Measurements from ENCODE around the gene NPAS2. TPM values are rescaled to one million over a fixed set of nuclear protein-coding genes. Genes with fewer than 3 reads are reported as not detected.

NPAS2 gene
- total RNA-seq, 2 donors from 2014 or later: 29.2 to 50.8 TPM

DNA sequence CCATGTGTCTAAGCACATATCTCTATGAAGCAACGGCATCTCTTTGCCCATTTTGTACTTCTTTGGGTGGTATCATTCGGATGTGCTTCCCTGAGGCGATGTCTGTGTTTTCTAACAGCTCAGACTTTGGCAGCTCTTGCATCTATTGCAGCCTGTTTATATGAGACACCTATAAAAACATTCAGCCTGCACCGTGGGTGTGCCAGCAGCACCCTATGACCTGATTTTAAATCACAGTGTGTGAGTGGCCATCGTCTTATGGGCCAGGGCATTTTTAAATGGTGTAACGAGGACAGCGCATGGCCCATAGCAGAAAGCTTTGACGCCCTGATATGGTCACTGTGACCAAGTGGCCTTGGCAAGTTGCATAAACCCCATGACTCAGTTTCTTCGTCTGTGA lies 12.9 kb downstream of the NPAS2 start:
- DNase-seq (ENCODE audit: low spot score) (no peak), ATAC-seq (ENCODE audit: insufficient number of reproducible peaks, low FRiP score, low read depth) (no peak)
- H3K27ac ChIP-seq: peak overlapping the region; percentile 48 to 61

DNA sequence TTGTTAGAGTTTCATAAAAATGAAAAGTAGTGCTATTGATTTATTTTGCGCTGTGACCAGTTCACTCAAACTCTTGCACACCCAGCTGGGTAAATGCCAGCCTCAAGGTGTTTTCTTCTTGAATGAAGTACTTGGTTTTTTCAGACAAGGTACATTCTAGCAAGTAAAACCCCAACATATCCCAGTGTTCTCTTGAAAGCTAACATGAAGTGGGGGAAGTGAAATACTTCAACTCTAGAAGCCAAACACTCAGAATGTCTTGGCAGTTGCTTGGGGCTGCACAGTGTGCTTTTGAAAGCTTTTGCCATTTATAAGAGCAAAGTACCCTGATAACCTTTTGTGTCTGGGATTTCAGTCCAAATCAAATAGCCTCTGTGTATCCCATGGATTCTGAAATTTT lies 13.4 kb downstream of the NPAS2 start:
- Histone ChIP-seq H3K27me3 (replicated peaks; ENCODE audit: insufficient read depth) (no peaks in the 10 kb centered on the region), H3K4me1 (ENCODE audit: control insufficient read depth in 1 of 2, low read depth in 2 of 2) (peaks cover 21 to 58% of the 10 kb centered on the region in 2 donors), H3K4me3 (no peak overlapping the region), H3K9me3 (peaks cover 4% of the 10 kb centered on the region), H3K27ac (peak overlapping the region; percentile 48 to 61), H3K36me3 (no peaks in the 10 kb centered on the region)
- DNase-seq (ENCODE audit: low spot score) (no peak), ATAC-seq (ENCODE audit: insufficient number of reproducible peaks, low FRiP score, low read depth) (no peak)
- TF ChIP-seq, protein P1, sequence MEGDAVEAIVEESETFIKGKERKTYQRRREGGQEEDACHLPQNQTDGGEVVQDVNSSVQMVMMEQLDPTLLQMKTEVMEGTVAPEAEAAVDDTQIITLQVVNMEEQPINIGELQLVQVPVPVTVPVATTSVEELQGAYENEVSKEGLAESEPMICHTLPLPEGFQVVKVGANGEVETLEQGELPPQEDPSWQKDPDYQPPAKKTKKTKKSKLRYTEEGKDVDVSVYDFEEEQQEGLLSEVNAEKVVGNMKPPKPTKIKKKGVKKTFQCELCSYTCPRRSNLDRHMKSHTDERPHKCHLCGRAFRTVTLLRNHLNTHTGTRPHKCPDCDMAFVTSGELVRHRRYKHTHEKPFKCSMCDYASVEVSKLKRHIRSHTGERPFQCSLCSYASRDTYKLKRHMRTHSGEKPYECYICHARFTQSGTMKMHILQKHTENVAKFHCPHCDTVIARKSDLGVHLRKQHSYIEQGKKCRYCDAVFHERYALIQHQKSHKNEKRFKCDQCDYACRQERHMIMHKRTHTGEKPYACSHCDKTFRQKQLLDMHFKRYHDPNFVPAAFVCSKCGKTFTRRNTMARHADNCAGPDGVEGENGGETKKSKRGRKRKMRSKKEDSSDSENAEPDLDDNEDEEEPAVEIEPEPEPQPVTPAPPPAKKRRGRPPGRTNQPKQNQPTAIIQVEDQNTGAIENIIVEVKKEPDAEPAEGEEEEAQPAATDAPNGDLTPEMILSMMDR (IDR thresholded peaks at IDR 0.05): no peak

More for the DNA sequence above, 12.9 kb downstream of the NPAS2 start:
- Histone ChIP-seq H3K4me3 (no peak overlapping the region), H3K4me1 (ENCODE audit: control insufficient read depth in 1 of 2, low read depth in 2 of 2) (peaks cover 21 to 56% of the 10 kb centered on the region in 2 donors), H3K27me3 (replicated peaks; ENCODE audit: insufficient read depth) (no peaks in the 10 kb centered on the region), H3K9me3 (peaks cover 4% of the 10 kb centered on the region), H3K36me3 (no peaks in the 10 kb centered on the region)
- TF ChIP-seq, protein P1 (IDR thresholded peaks at IDR 0.05): no peak

DNA sequence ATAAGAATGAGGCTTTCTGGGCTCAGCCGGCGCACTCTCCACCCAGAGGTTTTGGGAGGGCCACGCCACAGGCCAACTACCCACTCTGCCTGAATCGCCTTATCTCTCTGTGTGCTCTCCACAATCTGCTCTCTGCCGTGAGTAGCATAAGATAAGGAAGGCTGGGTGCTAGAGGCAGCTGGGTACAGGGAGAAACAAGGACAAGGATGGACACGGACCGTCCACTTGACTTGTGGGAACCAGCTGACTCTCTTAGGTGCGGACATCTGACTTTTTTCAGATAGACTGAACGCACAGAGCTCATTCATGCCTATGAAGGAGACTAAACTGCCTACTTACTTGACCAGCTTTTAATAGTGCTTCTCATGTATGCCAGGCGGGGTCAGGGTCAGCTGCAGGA lies 14.3 kb downstream of the NPAS2 start:
- Histone ChIP-seq H3K36me3 (no peaks in the 10 kb centered on the region), H3K4me3 (no peak overlapping the region), H3K27ac (peak overlapping the region; percentile 22 to 61), H3K9me3 (no peaks in the 10 kb centered on the region), H3K4me1 (ENCODE audit: control insufficient read depth in 1 of 2, low read depth in 2 of 2) (peaks cover 21 to 58% of the 10 kb centered on the region in 2 donors), H3K27me3 (replicated peaks; ENCODE audit: insufficient read depth) (no peaks in the 10 kb centered on the region)
- TF ChIP-seq, protein P1 (IDR thresholded peaks at IDR 0.05): no peak
- no peak for ATAC-seq (ENCODE audit: insufficient number of reproducible peaks, low FRiP score, low read depth)
- no peak for DNase-seq (ENCODE audit: low spot score)

DNA sequence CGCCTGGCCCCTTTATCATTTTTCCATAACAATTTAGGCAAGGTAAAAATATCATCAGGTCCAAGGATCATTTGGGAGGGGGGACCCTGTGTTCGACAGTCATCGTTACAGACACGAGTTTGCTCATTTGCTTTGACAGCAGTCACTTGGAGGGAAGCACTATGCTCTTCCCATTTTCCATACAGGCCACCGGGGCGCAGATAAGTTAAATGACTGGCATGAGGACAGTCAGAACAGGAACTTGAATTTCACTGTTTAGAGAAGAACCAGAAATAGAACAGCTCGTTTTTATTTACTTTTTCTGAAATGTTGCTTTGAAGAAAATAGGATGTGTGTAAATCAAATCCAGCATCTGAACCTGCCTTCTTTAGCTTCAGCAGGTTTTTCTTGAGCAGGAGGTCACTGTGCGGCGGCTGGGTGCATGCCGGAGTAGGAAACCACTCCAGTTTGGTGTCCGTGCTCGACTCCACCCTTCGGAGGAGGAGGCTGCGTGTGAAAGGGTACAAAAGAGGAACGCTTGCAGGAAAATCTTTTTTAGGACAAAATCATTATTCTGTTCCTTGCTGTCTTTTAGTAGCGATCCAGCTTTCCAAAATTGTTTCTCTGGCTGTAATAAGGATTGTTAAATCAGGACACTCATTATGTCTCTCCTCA lies 15.2 kb downstream of the NPAS2 start:
- Histone ChIP-seq H3K27me3 (replicated peaks; ENCODE audit: insufficient read depth) (no peaks in the 10 kb centered on the region), H3K27ac (no peak overlapping the region), H3K9me3 (no peaks in the 10 kb centered on the region), H3K36me3 (no peaks in the 10 kb centered on the region), H3K4me3 (no peak overlapping the region), H3K4me1 (ENCODE audit: control insufficient read depth in 1 of 2, low read depth in 2 of 2) (peaks cover 21 to 58% of the 10 kb centered on the region in 2 donors)
- no peak for ATAC-seq (ENCODE audit: insufficient number of reproducible peaks, low FRiP score, low read depth)
- TF ChIP-seq, protein P1 (IDR thresholded peaks at IDR 0.05): no peak
- no peak for DNase-seq (ENCODE audit: low spot score)

DNA sequence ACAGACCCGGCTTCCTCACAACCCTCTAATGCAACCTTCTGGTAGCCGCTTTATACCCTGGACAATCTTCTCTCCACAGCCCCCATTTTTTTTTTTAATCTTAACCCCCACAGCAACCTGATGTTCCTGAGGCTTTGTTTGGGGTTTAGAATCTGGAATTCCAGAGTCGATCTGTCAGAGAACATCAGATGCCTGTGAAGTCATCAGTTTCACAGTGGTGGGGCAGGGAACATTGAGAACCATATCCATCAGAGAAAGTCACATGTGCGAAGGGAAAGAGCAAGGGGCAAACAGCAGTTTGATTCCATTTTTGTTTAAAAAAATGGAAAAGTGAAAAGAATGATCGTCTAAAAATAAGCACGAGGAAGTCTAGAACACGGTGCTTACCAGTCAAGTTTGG lies 20.6 kb downstream of the NPAS2 start:
- no peaks in the 10 kb centered on the region for H3K9me3 ChIP-seq
- DNase-seq (ENCODE audit: low spot score) (no peak), ATAC-seq (ENCODE audit: insufficient number of reproducible peaks, low FRiP score, low read depth) (no peak)
- peaks cover 2 to 30% of the 10 kb centered on the region in 2 donors for H3K4me1 ChIP-seq (ENCODE audit: control insufficient read depth in 1 of 2, low read depth in 2 of 2)
- no peaks in the 10 kb centered on the region for H3K27me3 ChIP-seq (replicated peaks; ENCODE audit: insufficient read depth)
- no peak overlapping the region for H3K4me3 ChIP-seq
- no peak overlapping the region for H3K27ac ChIP-seq
- no peaks in the 10 kb centered on the region for H3K36me3 ChIP-seq
- TF ChIP-seq, protein P1 (IDR thresholded peaks at IDR 0.05): no peak
